CD4-positive, alpha-beta T cell (primary cell): ENCODE data around the gene TAF6. TPM values are rescaled to one million over a fixed set of nuclear protein-coding genes. Genes with fewer than 3 reads are reported as not detected.

Source experiments
- ATAC-seq: fragments of 200-7000 bp; cut with Tn5 transposase; one replicate; pipeline ENCODE4 v1.10.0; 2022; ENCODE audit warnings: mild to moderate bottlenecking; ENCODE audit not compliant: poor library complexity
- CTCF ChIA-PET: fragments of 350-600 bp; sonication (Branson Sonifier 250); formaldehyde crosslinking; loops from one replicate; lab custom pipeline; 2021; ENCODE audit warnings: antibody characterized with exemption, inconsistent platforms; lab: Charles Lee
- POLR2A ChIA-PET: fragments of 350-600 bp; sonication (Branson Sonifier 250); formaldehyde crosslinking; loops from one replicate; lab custom pipeline; 2021; ENCODE audit warnings: antibody characterized with exemption, inconsistent platforms; lab: Charles Lee
- DNase-seq, 14 experiments: peaks; one replicate each; pipeline ENCODE4 v3.0.0-alpha.2; 2013 to 2020; ENCODE audit warnings: mixed read lengths in 2 of 14
- H3K27ac ChIP-seq, 2 donors: one replicate each; pipeline versions ENCODE4 v1.5.1 to v1.7.0; 2013; ENCODE audit warnings: low read length in 2 of 2, low read depth in 1 of 2, mild to moderate bottlenecking in 1 of 2
- H3K27me3 ChIP-seq, 2 experiments: 1 replicate in 1 of 2; 2 replicates in 1 of 2; pipeline versions ENCODE4 v1.6.1 to v1.7.0; 2013; ENCODE audit warnings: low read length in 2 of 2, control low read depth in 1 of 2, mild to moderate bottlenecking in 1 of 2, moderate library complexity in 1 of 2; ENCODE audit not compliant: insufficient read depth in 2 of 2, control insufficient read depth in 1 of 2
- H3K36me3 ChIP-seq: one replicate; pipeline ENCODE4 v1.6.1; 2013; ENCODE audit warnings: low read length, control low read depth; ENCODE audit not compliant: insufficient read depth
- H3K4me1 ChIP-seq: one replicate; pipeline ENCODE4 v1.6.1; 2013; ENCODE audit warnings: low read length, control low read depth; ENCODE audit not compliant: insufficient read depth
- H3K4me3 ChIP-seq: one replicate; pipeline ENCODE4 v1.5.1; 2013; ENCODE audit warnings: mild to moderate bottlenecking, low read length, moderate library complexity
- H3K9me3 ChIP-seq, 2 experiments: 1 replicate in 1 of 2; 2 replicates in 1 of 2; pipeline versions ENCODE4 v1.6.1 to v1.7.0; 2013; ENCODE audit warnings: low read length in 2 of 2, mild to moderate bottlenecking in 2 of 2, control low read depth in 1 of 2, moderate library complexity in 1 of 2; ENCODE audit not compliant: control insufficient read depth in 1 of 2, insufficient read depth in 1 of 2
- H3K27ac Mint-ChIP-seq: one replicate; pipeline ENCODE4 v1.8.0; 2020; ENCODE audit warnings: mixed read lengths
- H3K27me3 Mint-ChIP-seq: one replicate; pipeline ENCODE4 v1.8.0; 2021; ENCODE audit warnings: mixed read lengths
- H3K36me3 Mint-ChIP-seq: one replicate; pipeline ENCODE4 v1.8.0; 2021; ENCODE audit warnings: low read depth, mixed read lengths
- H3K4me1 Mint-ChIP-seq: one replicate; pipeline ENCODE4 v1.8.0; 2021; ENCODE audit warnings: low read depth, mixed read lengths
- H3K4me3 Mint-ChIP-seq: one replicate; pipeline ENCODE4 v1.8.0; 2020; ENCODE audit warnings: mild to moderate bottlenecking, mixed read lengths
- H3K9me3 Mint-ChIP-seq: one replicate; pipeline ENCODE4 v1.8.0; 2020; ENCODE audit warnings: mixed read lengths
- CTCF ChIP-seq: fragments of 200-600 bp; IDR thresholded peaks from one replicate; pipeline ENCODE4 v1.8.0; 2022; ENCODE audit warnings: antibody characterized with exemption, mild to moderate bottlenecking
- intact Hi-C, 2 experiments: fragments of 100-400 bp; cut with DNase I in 1 of 2; cut with micrococcal nuclease in 1 of 2; formaldehyde crosslinking; loops; one replicate each; pipeline versions ENCODE4 v1.15.1 to v1.9.0; 2023 to 2025; cut with DNase I, micrococcal nuclease
- total RNA-seq, 174 experiments: library from RNA in 2 of 174; stranded (reverse) in 2 of 174; gene quantifications; one replicate each; pipeline ENCODE4 v1.2.3 and lab custom pipeline; 2021 to 2026

Gene TAF6
- total RNA-seq, 2 experiments from 2014 or later = 34.8 to 37.4 TPM

- Histone ChIP-seq H3K4me3 (no peak overlapping the region), H3K4me1 (peaks cover 20% of the 10 kb centered on the region), H3K27me3 (no peaks in the 10 kb centered on the region), H3K9me3 (no peaks in the 10 kb centered on the region), H3K36me3 (peaks cover 82% of the 10 kb centered on the region), H3K27ac (no peak overlapping the region)
- Mint-ChIP-seq H3K9me3 (no peaks in the 10 kb centered on the region), H3K27me3 (no peaks in the 10 kb centered on the region), H3K36me3 (peaks cover 92% of the 10 kb centered on the region), H3K27ac (no peak overlapping the region), H3K4me1 (peaks cover 37% of the 10 kb centered on the region), H3K4me3 (no peak overlapping the region)
- CTCF ChIA-PET = no interaction called here
- ATAC-seq = no peak
- TF ChIP-seq CTCF = no peak
- intact Hi-C loops = no loop called here
- POLR2A ChIA-PET = no interaction called here
- no peak for DNase-seq
Observed at GRCh38 chr7:100093498-100093897, 25.7 kb downstream of the TAF6 start.

- peaks cover 22% of the 10 kb centered on the region for H3K4me1 ChIP-seq
- DNase-seq (no peak), ATAC-seq (no peak)
- H3K4me3 ChIP-seq = no peak overlapping the region
- ChIA-PET CTCF (no interaction called here), POLR2A (interaction anchor here (1.8 kb wide), 1 partner anchor 8 kb away, joined by 6 read pairs; the partner anchor contains the start of genes AP4M1 and MCM7)
- TF ChIP-seq CTCF = no peak
- Mint-ChIP-seq H3K4me3 (no peak overlapping the region), H3K27ac (no peak overlapping the region), H3K27me3 (no peaks in the 10 kb centered on the region), H3K9me3 (no peaks in the 10 kb centered on the region), H3K4me1 (peaks cover 35% of the 10 kb centered on the region), H3K36me3 (peaks cover 87% of the 10 kb centered on the region)
- H3K36me3 ChIP-seq = peaks cover 77% of the 10 kb centered on the region
- H3K27me3 ChIP-seq = no peaks in the 10 kb centered on the region
- H3K9me3 ChIP-seq = no peaks in the 10 kb centered on the region
- H3K27ac ChIP-seq = no peak overlapping the region
- intact Hi-C loops = no loop called here
Observed at GRCh38 chr7:100093054-100093453, 26.1 kb downstream of the TAF6 start.

GRCh38 chr7:100091411-100092181 is 27.6 kb downstream of the TAF6 start:
- peak overlapping the region; percentile 36 for H3K27ac Mint-ChIP-seq
- H3K9me3 Mint-ChIP-seq = no peaks in the 10 kb centered on the region
- peaks cover 73% of the 10 kb centered on the region for H3K36me3 Mint-ChIP-seq
- CTCF ChIA-PET = interaction anchor here (1.6 kb wide), 1 partner anchor 39 kb away, joined by 5 read pairs; no protein-coding TSS in a partner anchor
- DNase-seq = no peak
- Histone ChIP-seq H3K27ac (no peak overlapping the region), H3K27me3 (no peaks in the 10 kb centered on the region), H3K9me3 (no peaks in the 10 kb centered on the region), H3K36me3 (peaks cover 64% of the 10 kb centered on the region), H3K4me3 (no peak overlapping the region), H3K4me1 (peaks cover 24% of the 10 kb centered on the region)
- H3K4me3 Mint-ChIP-seq = peak overlapping the region; percentile 66
- no peak for ATAC-seq
- TF ChIP-seq CTCF = no peak
- intact Hi-C loops = no loop called here
- POLR2A ChIA-PET = interaction anchor here (1.8 kb wide), 1 partner anchor 9 kb away, joined by 6 read pairs; the partner anchor contains the start of genes AP4M1 and MCM7
- no peaks in the 10 kb centered on the region for H3K27me3 Mint-ChIP-seq
- H3K4me1 Mint-ChIP-seq = peaks cover 25% of the 10 kb centered on the region
